Loucy (cell line): ENCODE measurements around the gene ARHGEF12.

Source experiments
- H2AFZ ChIP-seq: fragments of 200-600 bp; sonication (generic); 2 replicates; pipeline ENCODE4 v1.6.0; 2016; ENCODE audit warnings: antibody characterized with exemption, mild to moderate bottlenecking, low read length, moderate library complexity
- H3F3A ChIP-seq: fragments of 200-600 bp; 2 replicates; pipeline ENCODE4 v1.6.0; 2016; ENCODE audit warnings: antibody characterized with exemption, low read depth, mild to moderate bottlenecking
- H3K27me3 ChIP-seq: fragments of 200-600 bp; sonication (generic); 2 replicates; pipeline ENCODE4 v1.6.1; 2014; ENCODE audit warnings: low read length, mild to moderate bottlenecking; ENCODE audit not compliant: insufficient read depth, poor library complexity, severe bottlenecking
- H3K36me3 ChIP-seq: fragments of 200-600 bp; sonication (generic); 2 replicates; pipeline ENCODE4 v1.6.1; 2016; ENCODE audit warnings: low read length; ENCODE audit not compliant: insufficient read depth
- H3K4me1 ChIP-seq: fragments of 200-600 bp; sonication (generic); 2 replicates; pipeline ENCODE4 v1.5.1; 2014; ENCODE audit warnings: low read length, mild to moderate bottlenecking; ENCODE audit not compliant: insufficient read depth, poor library complexity, severe bottlenecking
- H3K4me2 ChIP-seq: fragments of 200-600 bp; sonication (generic); 2 replicates; pipeline ENCODE4 v1.6.0; 2014; ENCODE audit warnings: antibody characterized with exemption, low read length, low read depth, mild to moderate bottlenecking; ENCODE audit not compliant: poor library complexity, severe bottlenecking
- H3K4me3 ChIP-seq: fragments of 200-600 bp; sonication (generic); 2 replicates; pipeline ENCODE4 v1.5.1; 2014; ENCODE audit warnings: low read length, mild to moderate bottlenecking, mixed read lengths; ENCODE audit not compliant: poor library complexity, severe bottlenecking
- H3K79me2 ChIP-seq: fragments of 200-600 bp; sonication (generic); 2 replicates; pipeline ENCODE4 v1.6.1; 2014; ENCODE audit warnings: low read length; ENCODE audit not compliant: insufficient read depth
- H3K9ac ChIP-seq: fragments of 200-600 bp; sonication (generic); 2 replicates; pipeline ENCODE4 v1.6.0; 2014; ENCODE audit warnings: mild to moderate bottlenecking, low read depth, low read length, moderate library complexity; ENCODE audit not compliant: poor library complexity, severe bottlenecking
- H3K9me2 ChIP-seq: fragments of 200-600 bp; sonication (generic); replicated peaks from 2 replicates; pipeline ENCODE4 v1.6.1; 2016; ENCODE audit warnings: low read depth, low read length, mixed read lengths
- H3K9me3 ChIP-seq: fragments of 200-600 bp; sonication (generic); 2 replicates; pipeline ENCODE4 v1.6.1; 2014; ENCODE audit warnings: mild to moderate bottlenecking, antibody characterized with exemption, low read length, low read depth; ENCODE audit not compliant: insufficient read depth
- H4K20me1 ChIP-seq: fragments of 200-600 bp; sonication (generic); 2 replicates; pipeline ENCODE4 v1.6.0; 2014; ENCODE audit warnings: antibody characterized with exemption, low read length, mild to moderate bottlenecking; ENCODE audit not compliant: insufficient read depth, poor library complexity, severe bottlenecking
- EZH2phosphoT487 ChIP-seq: fragments of 200-600 bp; IDR thresholded peaks from 2 replicates; pipeline ENCODE4 v1.6.1; 2018; ENCODE audit warnings: antibody characterized with exemption, mild to moderate bottlenecking, moderate library complexity, borderline replicate concordance
- TF ChIP-seq, protein P1 (sequence below): fragments of 200-600 bp; sonication (generic); conservative IDR thresholded peaks from 2 replicates; pipeline ENCODE4 v1.5.1; 2014; ENCODE audit warnings: mild to moderate bottlenecking, antibody characterized with exemption, low read length

ARHGEF12 gene

DNA sequence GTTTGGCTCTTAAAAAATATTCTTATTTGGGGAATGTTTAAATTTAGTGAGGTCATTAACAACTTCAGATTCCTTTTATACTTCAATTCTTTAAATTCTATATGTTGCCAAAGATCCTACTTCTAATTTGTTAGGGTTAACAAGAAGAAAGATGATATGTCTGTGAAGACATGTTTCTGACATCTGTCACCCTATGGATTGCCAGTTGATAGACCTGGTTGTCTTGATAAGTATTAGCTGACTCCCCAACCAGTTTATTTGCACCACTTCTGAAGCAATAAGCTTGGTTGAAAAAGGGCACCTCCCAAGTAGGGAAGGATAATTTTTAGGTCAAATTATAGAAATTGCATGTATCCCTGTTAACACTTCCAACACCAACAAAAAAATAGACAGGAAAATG is 29.3 kb downstream of the ARHGEF12 start:
- Histone ChIP-seq H3F3A (no peaks in the 10 kb centered on the region), H3K4me3 (no peak overlapping the region), H4K20me1 (no peaks in the 10 kb centered on the region), H3K27me3 (peaks cover 33% of the 10 kb centered on the region), H3K9me2 (no peaks in the 10 kb centered on the region), H3K36me3 (no peaks in the 10 kb centered on the region), H3K9ac (no peak overlapping the region), H3K9me3 (no peaks in the 10 kb centered on the region), H2AFZ (no peak overlapping the region), H3K79me2 (no peaks in the 10 kb centered on the region), H3K4me1 (no peaks in the 10 kb centered on the region), H3K4me2 (no peak overlapping the region)
- no peak for TF ChIP-seq EZH2phosphoT487
- TF ChIP-seq, protein P1, sequence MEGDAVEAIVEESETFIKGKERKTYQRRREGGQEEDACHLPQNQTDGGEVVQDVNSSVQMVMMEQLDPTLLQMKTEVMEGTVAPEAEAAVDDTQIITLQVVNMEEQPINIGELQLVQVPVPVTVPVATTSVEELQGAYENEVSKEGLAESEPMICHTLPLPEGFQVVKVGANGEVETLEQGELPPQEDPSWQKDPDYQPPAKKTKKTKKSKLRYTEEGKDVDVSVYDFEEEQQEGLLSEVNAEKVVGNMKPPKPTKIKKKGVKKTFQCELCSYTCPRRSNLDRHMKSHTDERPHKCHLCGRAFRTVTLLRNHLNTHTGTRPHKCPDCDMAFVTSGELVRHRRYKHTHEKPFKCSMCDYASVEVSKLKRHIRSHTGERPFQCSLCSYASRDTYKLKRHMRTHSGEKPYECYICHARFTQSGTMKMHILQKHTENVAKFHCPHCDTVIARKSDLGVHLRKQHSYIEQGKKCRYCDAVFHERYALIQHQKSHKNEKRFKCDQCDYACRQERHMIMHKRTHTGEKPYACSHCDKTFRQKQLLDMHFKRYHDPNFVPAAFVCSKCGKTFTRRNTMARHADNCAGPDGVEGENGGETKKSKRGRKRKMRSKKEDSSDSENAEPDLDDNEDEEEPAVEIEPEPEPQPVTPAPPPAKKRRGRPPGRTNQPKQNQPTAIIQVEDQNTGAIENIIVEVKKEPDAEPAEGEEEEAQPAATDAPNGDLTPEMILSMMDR, result no peak

DNA sequence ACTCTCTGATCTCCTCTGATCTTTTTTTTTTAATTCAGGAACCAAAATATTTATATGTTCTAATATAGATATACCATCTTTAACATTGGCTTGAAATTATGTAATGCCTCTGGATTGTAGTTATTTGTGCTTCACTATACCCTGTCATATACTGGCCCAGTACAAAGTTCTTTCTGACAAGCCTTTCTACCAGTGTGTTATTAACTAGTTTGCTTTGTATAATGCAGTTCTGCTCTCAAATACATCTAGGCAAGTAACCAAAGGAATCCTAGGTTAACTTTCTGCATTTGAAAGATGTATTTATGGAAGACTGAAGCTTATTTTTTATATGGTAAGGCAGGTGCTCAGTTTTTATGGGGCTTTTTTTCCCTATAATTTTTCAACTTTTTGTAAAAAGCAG is 36.1 kb downstream of the ARHGEF12 start:
- Histone ChIP-seq H3K9me2 (no peaks in the 10 kb centered on the region), H3F3A (no peaks in the 10 kb centered on the region), H2AFZ (no peak overlapping the region), H3K36me3 (no peaks in the 10 kb centered on the region), H3K4me1 (no peaks in the 10 kb centered on the region), H3K9ac (no peak overlapping the region), H3K4me3 (no peak overlapping the region), H3K4me2 (no peak overlapping the region), H3K9me3 (no peaks in the 10 kb centered on the region), H4K20me1 (no peaks in the 10 kb centered on the region), H3K79me2 (no peaks in the 10 kb centered on the region), H3K27me3 (peaks cover 14% of the 10 kb centered on the region)
- TF ChIP-seq, protein P1, result no peak
- TF ChIP-seq EZH2phosphoT487, result no peak

DNA sequence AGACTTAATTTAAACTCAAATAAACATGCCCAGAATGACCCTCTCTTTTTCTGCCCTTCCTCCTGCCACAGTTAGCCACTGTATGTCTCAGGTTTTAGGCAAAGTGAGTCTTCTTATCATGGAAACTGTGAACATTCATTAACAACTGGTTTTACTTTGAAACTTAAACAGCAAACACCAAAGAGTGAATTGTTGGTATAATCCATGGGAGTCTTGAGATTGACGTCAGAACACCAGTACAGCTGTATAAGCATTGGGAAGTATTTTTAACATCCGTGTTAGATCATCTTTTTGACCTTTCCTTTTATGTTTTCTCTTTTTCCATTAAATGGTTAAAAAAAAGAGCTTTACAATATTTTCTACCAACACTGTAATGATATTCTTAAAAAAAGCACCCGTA is 38.9 kb downstream of the ARHGEF12 start:
- Histone ChIP-seq H3K4me1 (no peaks in the 10 kb centered on the region), H3F3A (no peaks in the 10 kb centered on the region), H3K4me3 (no peak overlapping the region), H3K79me2 (no peaks in the 10 kb centered on the region), H3K36me3 (no peaks in the 10 kb centered on the region), H2AFZ (no peak overlapping the region), H3K9me2 (no peaks in the 10 kb centered on the region), H4K20me1 (no peaks in the 10 kb centered on the region), H3K9ac (no peak overlapping the region), H3K27me3 (peaks cover 14% of the 10 kb centered on the region), H3K9me3 (no peaks in the 10 kb centered on the region), H3K4me2 (no peak overlapping the region)
- TF ChIP-seq, protein P1, result no peak
- no peak for TF ChIP-seq EZH2phosphoT487
